ENCODE data around the gene LETMD1.

DNA sequence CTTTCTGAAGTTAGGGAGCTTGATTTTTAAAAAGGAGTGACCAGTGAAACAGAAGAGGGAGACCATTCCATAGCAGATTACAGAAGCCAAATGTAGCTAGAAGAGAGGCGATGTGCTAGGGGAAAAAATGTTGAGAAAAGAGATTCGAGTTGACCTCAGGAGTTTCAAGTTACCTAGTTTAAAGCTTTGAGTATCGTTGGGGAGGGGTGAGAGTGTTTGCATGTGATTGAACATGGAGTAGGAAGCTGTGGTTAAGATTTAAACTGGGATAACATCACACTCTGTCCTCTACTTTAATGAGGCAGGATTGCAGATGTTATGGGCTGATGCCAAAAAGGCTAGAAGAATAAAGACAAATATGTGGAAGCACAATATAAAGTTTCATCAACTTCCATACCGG lies 3.7 kb downstream of the LETMD1 start:
- TF ChIP-seq, protein P1, sequence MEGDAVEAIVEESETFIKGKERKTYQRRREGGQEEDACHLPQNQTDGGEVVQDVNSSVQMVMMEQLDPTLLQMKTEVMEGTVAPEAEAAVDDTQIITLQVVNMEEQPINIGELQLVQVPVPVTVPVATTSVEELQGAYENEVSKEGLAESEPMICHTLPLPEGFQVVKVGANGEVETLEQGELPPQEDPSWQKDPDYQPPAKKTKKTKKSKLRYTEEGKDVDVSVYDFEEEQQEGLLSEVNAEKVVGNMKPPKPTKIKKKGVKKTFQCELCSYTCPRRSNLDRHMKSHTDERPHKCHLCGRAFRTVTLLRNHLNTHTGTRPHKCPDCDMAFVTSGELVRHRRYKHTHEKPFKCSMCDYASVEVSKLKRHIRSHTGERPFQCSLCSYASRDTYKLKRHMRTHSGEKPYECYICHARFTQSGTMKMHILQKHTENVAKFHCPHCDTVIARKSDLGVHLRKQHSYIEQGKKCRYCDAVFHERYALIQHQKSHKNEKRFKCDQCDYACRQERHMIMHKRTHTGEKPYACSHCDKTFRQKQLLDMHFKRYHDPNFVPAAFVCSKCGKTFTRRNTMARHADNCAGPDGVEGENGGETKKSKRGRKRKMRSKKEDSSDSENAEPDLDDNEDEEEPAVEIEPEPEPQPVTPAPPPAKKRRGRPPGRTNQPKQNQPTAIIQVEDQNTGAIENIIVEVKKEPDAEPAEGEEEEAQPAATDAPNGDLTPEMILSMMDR (conservative IDR thresholded peaks at IDR 0.05) = no peak
- no peak for TF ChIP-seq ZFX (IDR thresholded peaks at IDR 0.05)
